Activated CD4-positive, alpha-beta T cell treated with anti-CD3 and anti-CD28 coated beads, Interleukin-2, Interleukin-6, amounts not matched to agents 100 ng/mL and 50 ng/mL, durations not matched to agents 16 hours and 8 hours (primary cell): ENCODE measurements around the gene FAM47E.

Experiments used
- DNase-seq: peaks from one replicate; pipeline ENCODE4 v3.0.0-alpha.2; 2020

FAM47E gene

GRCh38 chr4:76305033-76305687 lies 53.6 kb downstream of the FAM47E start:
- DNase-seq: peak; percentile 77

GRCh38 chr4:76305971-76306881 lies 54.7 kb downstream of the FAM47E start, which contains the start of gene STBD1:
Gene STBD1 (plus strand): TSS chr4:76306733. CDS start chr4:76306770, 37 bp downstream.
- peak; percentile 62 for DNase-seq

GRCh38 chr4:76306882-76307659 lies 55.5 kb downstream of the FAM47E start:
- DNase-seq: peak; percentile 48

- DNase-seq: no peak
Observed at GRCh38 chr4:76307660-76308014, 56.1 kb downstream of the FAM47E start.

GRCh38 chr4:76308548-76308947 lies 57.0 kb downstream of the FAM47E start:
- DNase-seq: no peak

GRCh38 chr4:76309939-76310550 lies 58.5 kb downstream of the FAM47E start:
- no peak for DNase-seq

- no peak for DNase-seq
Observed at GRCh38 chr4:76310683-76311082, 59.2 kb downstream of the FAM47E start.

GRCh38 chr4:76311896-76312331 lies 60.4 kb downstream of the FAM47E start:
- no peak for DNase-seq

- DNase-seq: no peak
Observed at GRCh38 chr4:76312457-76312856, 60.9 kb downstream of the FAM47E start.

GRCh38 chr4:76313547-76313946 lies 62.0 kb downstream of the FAM47E start:
- DNase-seq: no peak

- no peak for DNase-seq
Observed at GRCh38 chr4:76315267-76315918, 63.9 kb downstream of the FAM47E start.

- no peak for DNase-seq
Observed at GRCh38 chr4:76316131-76316530, 64.6 kb downstream of the FAM47E start.

- DNase-seq: no peak
Observed at GRCh38 chr4:76322236-76322635, 70.7 kb downstream of the FAM47E start.

- DNase-seq: no peak
Observed at GRCh38 chr4:76325072-76325471, 73.6 kb downstream of the FAM47E start.

GRCh38 chr4:76326515-76326914 lies 75.0 kb downstream of the FAM47E start:
- DNase-seq: no peak
